ENCODE data around the gene KRT86.
"Not testable (repeated sequence)": the region's sequence is repeated elsewhere in the genome, so short reads cannot be mapped to it uniquely, and the experiment has no call there.

The KRT86 gene

GRCh38 chr12:52313461-52313860 is 39.0 kb downstream of the KRT86 start:
- H3K4me3 ChIP-seq (ENCODE audit: low read depth, low read length), result no peak overlapping the region

- no peak overlapping the region for H3K4me3 ChIP-seq (ENCODE audit: low read depth, low read length)
Measured at GRCh38 chr12:52313926-52314325, 39.5 kb downstream of the KRT86 start.

- H3K4me3 ChIP-seq (ENCODE audit: low read depth, low read length), result no peak overlapping the region
Measured at GRCh38 chr12:52314511-52314910, 40.1 kb downstream of the KRT86 start.

- not testable (repeated sequence) for H3K4me3 ChIP-seq (ENCODE audit: low read depth, low read length)
Measured at GRCh38 chr12:52315721-52316120, 41.3 kb downstream of the KRT86 start.

- no peak overlapping the region for H3K4me3 ChIP-seq (ENCODE audit: low read depth, low read length)
Measured at GRCh38 chr12:52316290-52316689, 41.8 kb downstream of the KRT86 start.

- H3K4me3 ChIP-seq (ENCODE audit: low read depth, low read length), result no peak overlapping the region
Measured at GRCh38 chr12:52316701-52317100, 42.3 kb downstream of the KRT86 start.

GRCh38 chr12:52317468-52318052 is 43.1 kb downstream of the KRT86 start:
- no peak overlapping the region for H3K4me3 ChIP-seq (ENCODE audit: low read depth, low read length)

- no peak overlapping the region for H3K4me3 ChIP-seq (ENCODE audit: low read depth, low read length)
Measured at GRCh38 chr12:52318241-52318990, 44.0 kb downstream of the KRT86 start.

- no peak overlapping the region for H3K4me3 ChIP-seq (ENCODE audit: low read depth, low read length)
Measured at GRCh38 chr12:52319097-52319496, 44.7 kb downstream of the KRT86 start.

DNA sequence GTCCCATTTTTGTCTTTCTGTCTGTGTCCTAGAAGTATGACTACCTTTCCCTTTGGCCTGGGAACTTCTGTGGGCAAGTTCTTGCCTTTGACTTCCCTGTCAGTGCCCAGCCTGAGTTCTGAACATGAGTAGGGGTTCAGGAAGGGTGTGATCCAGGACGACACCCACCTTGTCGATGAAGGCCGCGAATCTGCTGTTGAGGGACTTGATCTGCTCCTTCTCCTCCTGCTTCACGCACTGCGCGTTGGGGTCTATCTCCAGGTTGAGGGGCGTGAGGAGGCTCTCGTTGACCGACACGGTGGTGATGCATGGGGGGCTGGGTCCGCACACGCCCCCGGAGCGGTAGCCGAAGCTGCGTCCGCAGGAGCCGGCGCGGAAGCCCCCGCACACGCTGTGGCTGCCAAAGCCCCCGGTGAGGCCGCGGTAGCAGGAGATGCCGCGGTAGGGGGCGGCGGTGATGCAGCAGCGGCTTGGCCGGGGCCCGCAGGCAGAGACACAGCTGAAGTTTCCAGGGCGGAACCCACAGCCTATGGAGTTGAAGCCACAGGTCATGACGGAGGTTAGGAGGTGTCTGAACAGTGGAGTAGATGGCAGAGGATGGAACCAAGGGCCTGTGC is 46.4 kb downstream of the KRT86 start, which contains the start of gene KRT83:
TSS of gene KRT83 (minus strand) at position 615 of the 617 bp plus-strand sequence. CDS start at position 552, 63 bp downstream.
- H3K4me3 ChIP-seq (ENCODE audit: low read depth, low read length), result no peak within 1 kb of the TSS

DNA sequence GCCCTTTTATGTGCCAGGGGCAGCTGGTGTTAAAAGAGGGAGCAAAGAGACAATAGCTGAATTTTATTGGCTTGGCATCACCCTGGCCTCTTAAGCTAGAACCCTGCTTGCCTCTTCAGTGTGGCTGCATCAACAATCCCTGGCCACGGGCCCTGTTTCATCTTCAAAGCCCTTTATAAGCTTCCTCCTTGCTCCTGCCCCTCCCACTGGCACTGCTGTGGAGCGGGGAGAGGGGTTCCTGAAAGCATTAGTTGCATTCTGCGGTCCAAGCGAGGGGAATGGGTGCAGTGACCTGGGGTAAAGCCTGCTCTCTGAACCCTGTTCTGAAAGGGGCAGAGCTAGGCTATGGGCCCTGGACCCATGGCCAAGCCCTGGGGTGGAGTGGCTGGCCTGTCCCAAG is 47.0 kb downstream of the KRT86 start:
- H3K4me3 ChIP-seq (ENCODE audit: low read depth, low read length), result no peak overlapping the region

DNA sequence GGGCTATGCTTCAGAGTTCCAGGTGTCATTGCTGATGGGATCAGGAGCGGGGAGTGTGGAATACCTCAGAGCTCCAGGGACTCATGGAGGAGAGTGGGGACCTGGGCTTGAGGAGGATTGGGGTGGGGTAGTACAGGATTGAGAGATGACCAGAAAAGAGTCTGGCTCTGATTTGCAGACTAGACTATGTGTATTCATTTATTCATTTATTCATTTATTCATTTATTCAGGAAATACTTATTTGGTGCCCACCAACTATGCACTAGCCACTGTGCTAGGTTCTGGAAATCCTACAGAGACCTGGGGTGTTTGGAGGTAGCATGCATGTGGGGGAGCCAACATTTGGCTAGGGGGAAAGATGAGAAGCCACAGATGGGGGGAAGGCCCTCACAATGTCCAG is 47.6 kb downstream of the KRT86 start:
- no peak overlapping the region for H3K4me3 ChIP-seq (ENCODE audit: low read depth, low read length)

DNA sequence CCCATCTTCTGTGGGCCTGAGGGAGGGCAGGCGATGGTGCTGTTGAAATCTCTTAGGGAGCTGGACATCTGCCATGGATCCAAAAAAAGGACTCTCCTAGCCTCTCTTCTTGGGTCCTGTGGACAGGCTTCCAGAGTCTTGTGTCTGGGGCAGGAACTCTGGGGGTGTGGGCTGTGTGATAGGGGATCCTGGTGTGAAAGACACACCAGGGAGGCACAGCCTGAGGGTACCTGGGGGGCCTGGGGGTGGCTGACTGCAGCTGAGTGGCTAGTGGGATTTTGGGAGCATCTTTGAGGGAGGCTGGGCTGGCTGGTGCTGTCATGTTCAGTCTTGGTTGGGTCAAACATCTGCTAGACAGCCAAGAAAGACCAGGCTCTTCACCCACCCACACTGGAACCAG is 48.6 kb downstream of the KRT86 start:
- no peak overlapping the region for H3K4me3 ChIP-seq (ENCODE audit: low read depth, low read length)

GRCh38 chr12:52323416-52324152 is 49.1 kb downstream of the KRT86 start:
- no peak overlapping the region for H3K4me3 ChIP-seq (ENCODE audit: low read depth, low read length)

DNA sequence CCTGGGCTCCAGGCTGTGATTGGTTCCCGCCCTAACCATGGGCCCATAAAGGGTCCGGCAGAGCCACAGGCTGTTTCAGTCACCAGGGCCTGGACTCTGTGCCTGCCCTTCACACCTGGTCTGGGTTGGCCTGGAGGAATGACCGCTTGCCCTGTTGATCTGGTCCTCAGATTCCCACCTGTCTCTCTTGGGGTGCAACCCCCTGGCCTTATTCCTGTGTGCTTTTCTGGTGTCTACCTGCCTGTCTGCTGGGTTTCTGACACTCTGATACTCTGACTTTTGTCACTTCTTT is 49.7 kb downstream of the KRT86 start:
- H3K4me3 ChIP-seq (ENCODE audit: low read depth, low read length), result no peak overlapping the region

- H3K4me3 ChIP-seq (ENCODE audit: low read depth, low read length), result no peak overlapping the region
Measured at GRCh38 chr12:52327052-52327829, 52.8 kb downstream of the KRT86 start.

DNA sequence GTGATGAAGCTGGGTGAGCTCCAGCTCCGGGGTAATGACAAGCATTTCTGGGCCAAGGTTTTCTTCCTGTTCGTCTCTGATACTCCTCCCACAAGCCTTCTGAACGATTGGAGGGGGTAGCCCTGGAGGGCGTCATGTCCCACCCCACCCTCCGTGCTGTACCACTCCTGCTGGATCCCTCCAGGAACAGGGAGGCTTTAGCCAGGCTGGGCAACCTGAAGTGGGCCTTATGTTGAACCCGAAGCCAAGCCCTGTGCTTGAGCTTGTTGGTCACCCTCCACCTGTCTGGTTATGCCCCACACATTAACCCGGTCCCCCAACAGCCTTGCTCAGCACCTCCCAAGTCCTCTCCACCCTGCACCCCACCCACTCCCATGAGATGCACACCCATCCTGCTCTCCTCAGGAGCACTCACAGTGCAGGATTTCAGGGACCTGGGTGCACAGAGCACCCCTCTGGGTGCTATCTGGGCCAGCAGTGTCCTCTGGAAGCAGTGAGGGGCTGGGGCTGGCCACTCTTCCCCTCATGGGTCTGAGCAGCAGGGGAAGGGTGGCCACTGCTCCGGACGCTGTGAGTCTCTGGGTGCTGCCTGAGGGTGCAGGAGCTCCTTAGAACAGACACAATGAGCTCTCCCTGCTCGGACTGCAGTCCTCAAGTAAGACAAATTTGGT is 53.5 kb downstream of the KRT86 start:
- H3K4me3 ChIP-seq (ENCODE audit: low read depth, low read length), result no peak overlapping the region

DNA sequence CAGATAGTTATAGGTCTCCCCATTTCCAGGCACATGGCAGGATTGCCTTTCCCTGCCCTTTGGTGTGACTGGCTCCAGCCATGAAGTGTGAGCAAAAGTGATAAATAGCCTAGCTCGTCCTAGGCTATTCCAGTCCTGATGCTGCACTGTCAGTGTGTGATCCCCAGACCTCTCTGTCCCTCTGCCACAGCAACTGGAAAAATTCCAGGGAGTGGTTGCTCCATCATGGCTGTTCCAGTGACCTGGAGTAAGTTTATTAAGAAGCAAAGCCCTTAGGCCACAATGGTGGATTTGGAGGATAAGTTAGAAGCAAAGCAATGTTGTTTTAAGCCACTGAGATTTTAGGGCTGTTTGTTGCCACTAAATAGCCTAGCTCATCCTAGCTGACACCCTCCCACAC is 56.6 kb downstream of the KRT86 start:
- H3K4me3 ChIP-seq (ENCODE audit: low read depth, low read length), result no peak overlapping the region

DNA sequence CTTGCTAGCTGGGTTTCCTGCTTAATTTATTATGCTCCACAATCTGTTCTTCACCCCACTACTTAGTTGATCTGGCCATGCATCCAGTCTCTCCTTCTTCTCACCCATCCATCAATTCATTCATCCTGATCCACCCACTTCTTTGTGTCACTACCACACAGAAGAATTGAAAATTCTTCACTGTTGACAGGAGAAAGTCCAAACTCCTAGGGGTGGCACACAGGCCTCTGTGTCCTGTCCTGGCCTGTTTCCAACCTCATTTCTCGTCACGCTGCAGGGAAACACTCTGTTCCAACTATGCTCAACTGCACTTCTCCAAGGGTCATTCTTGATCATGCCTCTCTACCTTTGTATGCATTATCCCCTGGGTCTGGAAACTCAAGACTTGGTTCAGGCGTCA is 57.4 kb downstream of the KRT86 start:
- H3K4me3 ChIP-seq (ENCODE audit: low read depth, low read length), result no peak overlapping the region

- no peak overlapping the region for H3K4me3 ChIP-seq (ENCODE audit: low read depth, low read length)
Measured at GRCh38 chr12:52332381-52332780, 57.9 kb downstream of the KRT86 start.
